A549 (cell line): ENCODE data around the gene UBR2. TPM values are rescaled to one million over a fixed set of nuclear protein-coding genes. Genes with fewer than 3 reads are reported as not detected.
"Not testable (repeated sequence)": the region's sequence is repeated elsewhere in the genome, so short reads cannot be mapped to it uniquely, and the experiment has no call there.

ENCODE experiments used
- ATAC-seq, 2 experiments: fragments of 200-7000 bp in 1 of 2; fragments of >200 bp in 1 of 2; cut with Nextera tagmentation in 1 of 2; cut with Tn5 transposase in 1 of 2; 3 replicates each; pipeline versions ENCODE4 v1.8.0 to v1.9.1; 2018 to 2020; ENCODE audit warnings: mild to moderate bottlenecking in 1 of 2, moderate library complexity in 1 of 2
- CTCF ChIA-PET: fragments of 300-600 bp; sonication (Branson Sonifier 250); formaldehyde crosslinking; extraction: SDS; loops from one replicate; lab custom pipeline; 2021; ENCODE audit warnings: antibody characterized with exemption, inconsistent platforms; lab: Yijun Ruan, JAX
- POLR2A ChIA-PET: fragments of 350-600 bp; formaldehyde crosslinking; extraction: SDS; loops from one replicate; lab custom pipeline; 2021; ENCODE audit warnings: antibody characterized with exemption, inconsistent platforms; lab: Yijun Ruan, JAX
- DNase-seq, 2 experiments: peaks; one replicate each; pipeline versions ENCODE4 v3.0.0 to v3.0.0-alpha.2; 2011 to 2016; ENCODE audit warnings: low read depth in 1 of 2, low spot score in 1 of 2
- FAIRE-seq: peaks from 2 replicates; lab custom pipeline; 2011; peaks lifted over from hg19 to GRCh38; lab: Jason Lieb, UNC
- H3K27ac ChIP-seq, 2 experiments: fragments of >200 bp; sonication (Bioruptor Twin); formaldehyde crosslinking; 3 replicates each; pipeline ENCODE4 v1.5.1; 2016 to 2017
- H3K4me1 ChIP-seq: fragments of >200 bp; sonication (Bioruptor Twin); formaldehyde crosslinking; 3 replicates; pipeline ENCODE4 v1.6.1; 2016
- H3K4me2 ChIP-seq: fragments of >200 bp; sonication (Bioruptor Twin); formaldehyde crosslinking; 3 replicates; pipeline ENCODE4 v1.6.1; 2016
- H3K4me3 ChIP-seq: fragments of >200 bp; sonication (Bioruptor Twin); formaldehyde crosslinking; 3 replicates; pipeline ENCODE4 v1.5.1; 2016
- H3K9me3 ChIP-seq: fragments of >200 bp; sonication (Bioruptor Twin); formaldehyde crosslinking; 3 replicates; pipeline ENCODE4 v1.6.1; 2016
- BCL3 ChIP-seq: fragments of >200 bp; sonication (Bioruptor Twin); formaldehyde crosslinking; IDR thresholded peaks from 3 replicates; pipeline ENCODE4 v1.6.1; 2016
- EHF ChIP-seq: fragments of 250-450 bp; sonication (Bioruptor Pico); IDR thresholded peaks from 2 replicates; pipeline ENCODE4 v1.5.0; 2020; ENCODE audit warnings: mild to moderate bottlenecking
- ESRRA ChIP-seq: fragments of 150-350 bp; IDR thresholded peaks from 2 replicates; pipeline ENCODE4 v1.6.1; 2014; ENCODE audit warnings: mild to moderate bottlenecking, low read length, borderline replicate concordance
- HOXA7 ChIP-seq: fragments of 250-450 bp; sonication (Bioruptor Pico); IDR thresholded peaks from 2 replicates; pipeline ENCODE4 v1.5.0; 2020; ENCODE audit warnings: mild to moderate bottlenecking, moderate library complexity
- HOXB5 ChIP-seq: fragments of 250-450 bp; sonication (Bioruptor Pico); IDR thresholded peaks from 2 replicates; pipeline ENCODE4 v1.5.0; 2020; ENCODE audit warnings: mild to moderate bottlenecking, moderate library complexity
- JUNB ChIP-seq: fragments of >200 bp; sonication (Bioruptor Twin); formaldehyde crosslinking; IDR thresholded peaks from 2 replicates; pipeline ENCODE4 v1.6.1; 2016
- MAFK ChIP-seq: fragments of 450-650 bp; IDR thresholded peaks from 2 replicates; pipeline ENCODE4 v1.6.1; 2014; ENCODE audit not compliant: partially characterized antibody
- MAX ChIP-seq: IDR thresholded peaks from 2 replicates; pipeline ENCODE4 v1.6.1; 2012
- MAZ ChIP-seq: fragments of 150-350 bp; IDR thresholded peaks from 2 replicates; pipeline ENCODE4 v1.6.1; 2014; ENCODE audit warnings: antibody characterized with exemption, low read depth, low read length, borderline replicate concordance
- NFE2L2 ChIP-seq: fragments of 150-350 bp; conservative IDR thresholded peaks from 2 replicates; pipeline ENCODE4 v1.6.1; 2014; ENCODE audit warnings: low read length
- NR3C1 ChIP-seq: fragments of >200 bp; sonication (Bioruptor Twin); formaldehyde crosslinking; IDR thresholded peaks from 3 replicates; pipeline ENCODE4 v1.6.1; 2017
- REST ChIP-seq: fragments of 200-600 bp; sonication (generic); IDR thresholded peaks from 2 replicates; pipeline ENCODE4 v1.6.1; 2016; ENCODE audit warnings: antibody characterized with exemption, mild to moderate bottlenecking, moderate library complexity
- SREBF2 ChIP-seq: fragments of 450-650 bp; IDR thresholded peaks from 2 replicates; pipeline ENCODE4 v1.6.1; 2014; ENCODE audit warnings: mild to moderate bottlenecking, moderate library complexity
- TFCP2L1 ChIP-seq: fragments of 250-450 bp; sonication (Bioruptor Pico); IDR thresholded peaks from 2 replicates; pipeline ENCODE4 v1.5.0; 2021; ENCODE audit warnings: mild to moderate bottlenecking
- ZSCAN20 ChIP-seq: fragments of 250-450 bp; sonication (Bioruptor Pico); IDR thresholded peaks from 2 replicates; pipeline ENCODE4 v1.8.0; 2022; ENCODE audit warnings: mild to moderate bottlenecking, moderate library complexity
- WGBS: methylation state at CpG from one replicate; pipeline ENCODE4 v1.1.6; 2017; ENCODE audit errors: missing lambda C conversion rate; 5-methylcytosine and 5-hydroxymethylcytosine counted together
- polyA plus RNA-seq, 4 experiments: library from polyadenylated mRNA; depleted of rRNA in 3 of 4; stranded (reverse); fragments of >200 nt; fragmentation: RNase III in 1 of 4; extraction: RNeasy Plus Mini Kit Qiagen cat#74134 plus additional on column Dnase treatment in 1 of 4; gene quantifications; 2 replicates in 3 of 4; 3 replicates in 1 of 4; pipeline ENCODE4 v1.2.3, GENCODE V29; 2011 to 2017
- TF ChIP-seq, protein P1 (sequence below): fragments of 450-650 bp; IDR thresholded peaks from 2 replicates; pipeline ENCODE4 v1.6.1; 2014; ENCODE audit warnings: antibody characterized with exemption

UBR2 gene
- polyA plus RNA-seq, 2 of the 4 experiments (the other 2 are of a cell fraction) = 5.5 to 15.2 TPM

- POLR2A ChIA-PET = no interaction called here
Measured at GRCh38 chr6:42555477-42556457, 8.1 kb upstream of the UBR2 start.

DNA sequence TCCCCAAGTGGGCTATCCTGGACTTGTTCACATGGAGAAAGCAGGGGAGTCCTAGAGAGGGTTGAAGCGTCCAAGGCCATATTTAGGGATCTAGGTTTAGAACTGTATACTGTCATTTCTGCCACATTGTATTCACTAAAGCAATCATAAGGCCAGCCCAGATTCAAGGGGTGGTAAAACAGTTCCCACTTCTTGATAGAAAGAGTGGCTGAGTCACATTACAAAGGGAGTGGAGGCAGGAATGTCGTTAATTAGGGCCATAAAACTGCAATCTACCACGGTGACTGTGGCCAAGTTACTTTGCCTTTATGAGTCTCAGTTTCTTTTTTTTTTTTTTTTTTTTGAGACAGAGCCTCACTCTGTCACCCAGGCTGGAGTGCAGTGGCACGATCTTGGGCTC, 7.4 kb upstream of the UBR2 start:
- DNase-seq = no peak
- TF ChIP-seq HOXB5 (CRISPR knock-in tag) (no peak), ZSCAN20 (CRISPR knock-in tag) (no peak), HOXA7 (CRISPR knock-in tag) (no peak), MAX (no peak), BCL3 (no peak), TFCP2L1 (CRISPR knock-in tag) (no peak), EHF (CRISPR knock-in tag) (no peak), SREBF2 (no peak), REST (no peak), NFE2L2 (no peak), JUNB (no peak), NR3C1 (no peak), ESRRA (no peak)
- TF ChIP-seq, protein P1, sequence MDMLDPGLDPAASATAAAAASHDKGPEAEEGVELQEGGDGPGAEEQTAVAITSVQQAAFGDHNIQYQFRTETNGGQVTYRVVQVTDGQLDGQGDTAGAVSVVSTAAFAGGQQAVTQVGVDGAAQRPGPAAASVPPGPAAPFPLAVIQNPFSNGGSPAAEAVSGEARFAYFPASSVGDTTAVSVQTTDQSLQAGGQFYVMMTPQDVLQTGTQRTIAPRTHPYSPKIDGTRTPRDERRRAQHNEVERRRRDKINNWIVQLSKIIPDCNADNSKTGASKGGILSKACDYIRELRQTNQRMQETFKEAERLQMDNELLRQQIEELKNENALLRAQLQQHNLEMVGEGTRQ = no peak
- TF ChIP-seq, all 56 proteins: peak for 0
- CTCF ChIA-PET = interaction anchor here (6.4 kb wide), 1 partner anchor 9 kb away, joined by 44 read pairs; no protein-coding TSS in a partner anchor

More at GRCh38 chr6:42555477-42556457, 8.1 kb upstream of the UBR2 start:
- no peaks in the 10 kb centered on the region for H3K9me3 ChIP-seq
- CTCF ChIA-PET = interaction anchor here (0.6 to 6.4 kb wide), 4 partner anchors 8 to 25 kb away, joined by 3 to 44 read pairs (median 4); partner anchors contain the start of gene UBR2
- H3K4me2 ChIP-seq = no peak overlapping the region
- DNase-seq (peak in 1 of 2 experiments; percentile 38), FAIRE-seq (no peak), ATAC-seq (no peak; a peak in 1 of 6 replicates)
- WGBS = 88% methylated on average over 4 of the region's 4 CpGs
- peaks cover 4% of the 10 kb centered on the region; the same call in 1 of the 3 replicates for H3K4me1 ChIP-seq
- no peak overlapping the region for H3K27ac ChIP-seq
- TF ChIP-seq MAZ (no peak), MAFK (peak; percentile 69)
- TF ChIP-seq, all 56 proteins: peak for 1
- H3K4me3 ChIP-seq = no peak overlapping the region

DNA sequence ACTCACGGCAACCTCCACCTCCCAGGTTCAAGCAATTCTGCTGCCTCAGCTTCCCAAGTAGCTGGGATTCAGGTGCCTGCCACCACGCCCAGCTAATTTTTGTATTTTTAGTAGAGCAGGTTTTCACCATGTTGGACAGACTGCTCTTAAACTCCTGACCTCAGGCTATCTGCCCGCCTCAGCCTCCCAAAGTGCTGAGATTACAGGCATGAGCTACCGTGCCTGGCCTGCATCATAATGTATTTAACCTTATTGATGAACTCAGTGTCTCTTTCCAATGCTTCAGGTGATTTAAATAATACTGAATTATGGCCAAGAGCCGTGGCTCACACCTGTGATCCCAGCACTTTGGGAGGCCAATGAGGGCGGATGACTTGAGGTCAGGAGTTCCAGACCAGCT, 4.6 kb upstream of the UBR2 start:
- H3K27ac ChIP-seq, H3K9me3 ChIP-seq, FAIRE-seq, H3K4me1 ChIP-seq, H3K4me3 ChIP-seq, POLR2A ChIA-PET, DNase-seq, ATAC-seq, H3K4me2 ChIP-seq: not testable (repeated sequence)
- CTCF ChIA-PET = interaction anchor here (6.4 kb wide), 1 partner anchor 11 kb away, joined by 44 read pairs; no protein-coding TSS in a partner anchor
- WGBS = 76% methylated on average over 6 of the region's 6 CpGs

More for the DNA sequence above, 7.4 kb upstream of the UBR2 start:
- 82% methylated on average over 4 of the region's 4 CpGs for WGBS
- Histone ChIP-seq H3K4me3 (no peak overlapping the region), H3K4me1 (no peaks in the 10 kb centered on the region), H3K27ac (no peak overlapping the region), H3K4me2 (no peak overlapping the region), H3K9me3 (no peaks in the 10 kb centered on the region)
- FAIRE-seq = no peak
- no peak for ATAC-seq
- POLR2A ChIA-PET = no interaction called here
